GM18519 (cell line): ENCODE data around the gene C4orf51.

Experiments
- ATAC-seq: cut with Tn5 transposase; IDR thresholded peaks from one replicate; pipeline ENCODE4 v1.9.1; 2021; ENCODE audit warnings: mild to moderate bottlenecking, moderate library complexity; ENCODE audit not compliant: unreplicated experiment, low FRiP score

The C4orf51 gene

DNA sequence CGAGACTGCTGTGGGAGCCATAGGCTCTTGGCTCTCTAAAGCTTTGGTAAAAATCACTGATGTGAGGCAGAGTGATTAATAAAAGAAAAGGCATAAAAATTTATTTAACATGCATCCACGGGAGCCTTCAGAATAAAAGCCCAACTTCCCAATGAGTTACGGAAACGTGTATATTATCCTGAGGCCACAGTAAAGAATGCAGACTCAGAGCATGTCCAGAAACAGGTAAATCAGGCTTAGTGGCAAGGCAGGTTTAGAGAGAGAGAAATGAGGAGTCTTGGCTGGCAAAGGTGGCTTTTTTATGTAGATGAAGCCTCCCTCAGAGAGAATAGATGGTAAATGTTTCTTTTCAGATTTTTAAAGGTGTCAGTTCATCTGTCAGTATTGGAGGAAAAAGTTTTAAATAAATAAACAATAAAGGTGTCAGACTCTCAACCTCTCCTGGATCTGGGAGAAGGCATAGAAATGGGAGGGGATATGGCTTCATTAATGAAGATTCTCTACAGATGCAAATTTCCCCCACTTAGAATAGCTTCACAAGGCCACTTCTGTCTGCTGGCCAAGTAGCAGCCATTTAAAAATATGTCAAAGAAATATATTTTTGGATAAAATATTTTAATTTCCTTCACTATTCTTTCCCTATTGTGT lies 24.0 kb downstream of the C4orf51 start:
- ATAC-seq: no peak

DNA sequence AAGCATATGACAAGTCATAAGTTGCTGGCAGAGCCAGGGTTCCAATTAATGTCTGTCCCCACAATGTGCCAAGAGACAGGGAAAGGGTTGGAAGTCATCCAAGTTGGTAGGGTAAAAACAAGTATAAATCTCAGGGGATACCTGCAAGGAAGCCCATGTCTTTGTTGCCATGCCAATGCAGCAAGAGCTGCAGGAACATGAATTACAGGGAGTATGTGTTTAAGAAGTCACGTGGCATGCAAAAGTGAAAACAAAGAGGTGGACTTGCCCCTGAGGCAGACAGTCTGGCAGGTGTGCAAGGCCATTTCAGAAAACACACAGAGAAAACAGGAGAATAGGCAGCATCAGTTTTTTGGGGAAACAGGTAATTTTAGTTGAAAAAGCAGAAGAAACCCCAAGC lies 29.4 kb downstream of the C4orf51 start:
- no peak for ATAC-seq

GRCh38 chr4:145709843-145710242 lies 29.9 kb downstream of the C4orf51 start:
- ATAC-seq: peak; percentile 91

DNA sequence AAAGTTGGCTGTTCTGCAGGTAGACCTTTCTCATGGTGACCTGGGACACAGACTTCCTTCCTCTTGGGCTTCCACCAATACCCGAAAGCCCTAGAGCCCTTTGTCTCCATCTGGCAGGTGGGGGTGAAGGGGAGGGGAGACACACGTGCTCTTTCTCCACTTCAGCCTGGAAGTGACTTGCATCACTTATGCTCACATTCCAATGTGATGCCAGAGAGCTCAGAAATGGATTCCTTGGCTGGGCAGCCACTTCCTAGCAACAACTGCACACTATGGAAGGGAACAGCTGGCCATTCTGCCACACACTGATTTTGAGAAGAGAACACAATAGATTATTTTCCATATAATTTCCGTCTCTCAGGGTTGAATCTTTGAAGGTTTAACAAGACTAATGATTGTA lies 36.3 kb downstream of the C4orf51 start:
- no peak for ATAC-seq

DNA sequence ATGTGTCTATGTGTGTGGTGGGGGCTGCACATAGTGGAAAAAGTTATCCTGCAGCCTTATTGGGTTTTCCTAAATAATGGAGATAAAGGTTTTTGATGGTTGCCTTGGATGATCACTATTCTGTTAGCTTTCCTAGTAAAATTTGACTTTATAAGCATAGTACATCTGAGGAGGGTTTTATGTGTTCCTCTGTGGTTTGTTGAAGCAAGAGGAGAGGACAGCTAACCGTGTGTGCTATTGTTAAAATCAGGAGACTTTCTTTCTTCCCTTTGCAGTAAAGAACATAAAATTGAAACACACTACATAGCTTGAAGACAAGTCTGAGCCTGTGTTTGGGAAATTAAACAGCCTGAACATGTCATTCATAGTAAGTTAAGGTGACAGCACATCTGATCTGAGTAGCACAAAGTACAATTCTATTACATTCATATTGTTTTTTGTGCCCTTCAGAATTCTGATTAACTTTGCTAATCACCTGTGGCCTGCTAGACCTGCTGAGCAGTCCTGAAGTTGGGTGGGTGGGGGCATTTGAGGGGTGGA lies 36.8 kb downstream of the C4orf51 start:
- no peak for ATAC-seq

DNA sequence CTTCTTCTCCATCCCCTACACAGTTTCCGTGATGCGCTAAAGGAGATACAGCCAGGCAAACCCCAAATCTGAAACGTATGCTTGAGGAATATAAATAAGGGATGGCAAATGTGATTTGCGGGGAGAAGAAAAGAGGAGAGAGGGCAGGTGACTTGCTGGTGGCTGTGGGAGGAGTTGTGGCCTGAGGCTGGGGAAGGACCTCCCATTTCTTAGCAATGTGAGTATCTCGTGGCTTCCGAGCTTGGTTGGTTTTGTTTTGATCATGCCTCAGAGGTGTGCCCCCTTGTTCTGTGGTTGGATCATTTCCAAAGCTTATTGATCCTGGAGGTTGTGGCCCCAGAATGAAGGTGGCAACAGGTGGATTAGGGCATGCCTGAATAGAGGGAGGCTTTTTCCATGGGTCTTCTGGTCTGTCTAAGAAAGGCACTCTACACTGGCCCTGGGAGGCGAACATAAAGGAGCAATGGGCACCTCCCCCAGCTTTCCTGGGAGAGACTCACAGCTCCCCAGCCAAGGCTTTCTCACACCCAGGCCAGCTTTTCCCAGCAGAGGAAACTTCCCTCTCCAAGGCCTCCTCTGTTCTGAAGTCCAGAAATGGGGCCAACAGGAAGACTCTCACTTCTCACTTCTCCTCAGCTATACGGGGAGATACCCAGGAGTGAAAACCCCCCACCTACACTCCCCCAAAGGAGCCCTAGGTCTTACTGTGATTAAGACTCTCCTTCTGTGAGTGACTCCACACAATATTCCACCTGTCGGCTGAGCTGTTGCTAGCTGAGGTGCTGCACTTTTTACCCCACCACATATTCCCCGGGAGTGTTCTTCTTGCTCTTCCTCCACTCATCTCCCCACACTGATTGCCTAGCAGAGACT lies 40.0 kb downstream of the C4orf51 start:
- peak; percentile 74 for ATAC-seq

DNA sequence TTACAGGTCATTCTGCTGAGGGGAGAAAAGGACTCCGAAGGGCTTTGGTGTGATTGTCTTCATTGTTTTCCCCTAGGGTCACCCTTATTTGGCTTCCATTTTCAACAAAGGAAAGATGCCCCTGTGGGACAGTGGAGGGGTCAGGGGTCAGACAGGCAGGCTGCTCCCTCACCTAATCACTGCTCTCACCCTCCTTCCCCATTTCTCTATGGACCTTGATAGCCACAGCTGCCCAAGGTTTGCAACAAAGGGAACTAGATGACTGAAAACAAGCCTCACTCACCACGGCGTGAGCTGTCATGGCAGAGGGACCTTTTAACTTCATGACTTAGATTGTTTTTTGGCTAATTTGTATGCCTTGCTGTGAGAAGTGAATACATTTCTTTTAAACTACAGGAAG lies 40.7 kb downstream of the C4orf51 start:
- ATAC-seq: no peak

DNA sequence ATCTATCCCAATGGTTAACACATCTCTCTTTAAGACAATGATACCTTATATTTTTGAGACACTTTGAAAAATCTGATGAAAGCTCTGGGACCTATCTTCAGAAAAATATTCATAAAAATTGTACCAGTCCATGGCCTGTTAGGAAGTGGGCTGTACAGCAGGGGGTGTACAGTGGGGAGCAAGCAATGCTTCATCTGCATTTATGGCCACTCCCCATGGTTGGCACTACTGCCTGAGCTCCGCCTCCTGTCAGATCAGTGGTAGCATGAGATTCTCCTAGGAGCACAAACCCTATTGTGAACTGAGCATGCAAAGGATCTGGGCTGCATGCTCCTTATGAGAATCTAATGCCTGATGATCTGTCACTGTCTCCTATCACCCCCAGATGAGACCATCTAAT lies 42.6 kb downstream of the C4orf51 start:
- no peak for ATAC-seq

GRCh38 chr4:145723336-145723735 lies 43.4 kb downstream of the C4orf51 start:
- no peak for ATAC-seq

- ATAC-seq: no peak
Observed at GRCh38 chr4:145730026-145730425, 50.1 kb downstream of the C4orf51 start.

DNA sequence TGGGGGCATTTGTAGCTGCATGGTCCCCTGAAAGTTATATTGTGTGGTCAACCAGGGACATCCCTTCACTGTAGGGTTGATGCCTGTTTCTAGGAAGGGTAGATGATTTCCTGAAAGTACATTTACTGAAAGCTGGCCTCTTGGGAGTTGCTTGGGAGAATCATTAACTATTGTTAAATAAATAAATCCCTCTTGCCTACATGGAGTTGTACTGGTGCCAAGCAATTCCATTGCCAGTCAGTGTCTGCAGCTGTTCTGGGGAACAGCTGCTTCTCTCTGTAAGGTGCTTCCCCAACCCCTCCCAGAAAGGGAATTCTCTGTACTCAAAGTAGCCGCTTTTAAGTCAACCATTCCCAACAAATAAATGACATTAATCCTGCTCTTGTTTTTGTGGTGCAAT lies 51.1 kb downstream of the C4orf51 start:
- ATAC-seq: no peak

DNA sequence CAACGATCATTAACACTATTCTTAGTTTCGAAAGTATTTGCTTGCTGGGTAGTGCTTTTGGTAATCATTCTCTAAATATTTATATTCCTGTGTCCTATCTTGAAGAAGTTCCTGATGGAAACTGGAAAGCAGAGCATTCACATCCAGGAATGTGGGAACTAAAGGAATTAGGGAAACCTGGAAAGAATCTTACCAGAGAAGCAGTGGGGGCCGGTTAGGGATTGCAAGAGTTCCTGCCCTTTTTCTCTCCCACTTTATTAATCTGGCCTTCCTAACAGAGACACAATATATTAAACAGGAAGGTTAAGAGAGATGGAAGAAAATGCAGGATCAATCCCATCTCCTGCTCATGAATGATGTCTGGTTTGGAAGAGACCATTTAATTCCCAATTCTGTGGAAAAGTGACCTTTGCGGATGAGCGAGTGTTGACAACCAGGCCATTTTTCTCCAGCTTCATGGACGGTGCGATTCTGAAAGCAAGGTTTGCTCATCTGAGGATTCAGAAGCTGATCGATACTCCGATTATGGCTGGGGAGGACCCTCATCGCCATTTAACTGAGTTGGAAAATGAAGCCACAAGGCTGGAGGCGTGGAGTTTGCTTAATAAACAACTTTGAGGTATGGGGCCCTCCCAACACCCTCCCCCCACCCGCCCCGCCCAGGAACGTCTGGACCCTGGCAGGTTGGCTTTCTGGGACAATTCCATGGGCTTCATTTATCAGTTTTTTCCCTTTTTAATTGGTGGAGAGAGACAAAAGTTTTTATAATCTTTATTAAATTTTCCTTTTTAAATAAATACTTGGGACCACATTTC lies 52.3 kb downstream of the C4orf51 start:
- ATAC-seq: no peak

- peak; percentile 77 for ATAC-seq
Observed at GRCh38 chr4:145732895-145733880, 53.2 kb downstream of the C4orf51 start.

DNA sequence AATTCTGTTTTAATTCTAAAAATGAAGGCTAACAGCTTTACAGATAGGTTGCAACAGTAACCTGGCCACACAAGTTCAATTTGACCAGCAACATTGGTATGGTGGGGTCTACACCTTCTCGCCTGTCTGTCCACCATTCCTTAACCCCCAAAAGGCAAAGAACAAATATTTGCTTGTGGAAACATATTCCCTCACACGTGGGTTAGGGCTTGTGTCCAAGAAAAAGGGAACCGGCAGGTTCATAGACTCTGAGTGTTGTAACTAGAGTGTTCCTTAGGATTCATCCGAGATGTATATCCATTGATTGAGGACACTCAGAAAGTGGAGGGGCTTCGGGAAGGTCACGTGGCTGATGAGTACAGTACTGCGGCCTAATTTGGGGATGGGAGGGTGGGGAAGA lies 54.1 kb downstream of the C4orf51 start:
- ATAC-seq: no peak

DNA sequence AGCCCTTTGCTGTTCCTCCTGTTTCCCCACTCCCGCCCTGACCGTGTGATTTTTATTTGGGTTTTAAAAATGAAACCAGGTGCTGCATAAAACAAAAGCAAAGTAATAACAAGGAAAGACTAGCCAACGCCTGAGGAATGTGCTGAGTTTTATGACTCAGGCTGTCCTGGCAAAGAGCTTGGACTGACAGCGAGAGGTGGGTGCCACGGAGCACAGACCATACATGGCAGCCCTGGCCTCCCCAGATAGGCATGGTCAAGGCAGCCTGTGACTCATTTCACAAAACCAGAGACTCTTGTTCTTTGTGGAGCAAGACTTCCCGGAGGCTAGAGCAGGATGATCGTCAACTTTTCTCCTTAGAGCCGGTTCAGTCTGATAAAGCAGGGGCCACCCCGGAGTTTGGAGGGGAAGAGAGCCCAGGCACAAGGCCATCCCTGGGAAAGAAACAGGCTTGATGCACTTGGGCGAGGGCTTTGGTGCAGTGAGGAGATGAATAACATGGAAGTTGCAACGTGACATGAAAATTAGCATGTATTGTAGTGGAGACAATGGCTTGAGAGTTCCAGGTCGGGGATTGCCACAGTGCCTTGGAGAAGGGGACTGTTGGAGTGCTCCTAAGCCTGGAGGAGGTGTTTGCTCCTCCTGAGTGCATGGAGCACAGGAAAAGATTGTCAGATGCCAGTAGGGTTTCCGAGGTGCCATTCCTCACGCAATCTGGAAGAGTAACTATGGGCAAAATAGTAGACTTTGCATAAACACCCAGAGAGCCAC lies 54.8 kb downstream of the C4orf51 start:
- no peak for ATAC-seq

DNA sequence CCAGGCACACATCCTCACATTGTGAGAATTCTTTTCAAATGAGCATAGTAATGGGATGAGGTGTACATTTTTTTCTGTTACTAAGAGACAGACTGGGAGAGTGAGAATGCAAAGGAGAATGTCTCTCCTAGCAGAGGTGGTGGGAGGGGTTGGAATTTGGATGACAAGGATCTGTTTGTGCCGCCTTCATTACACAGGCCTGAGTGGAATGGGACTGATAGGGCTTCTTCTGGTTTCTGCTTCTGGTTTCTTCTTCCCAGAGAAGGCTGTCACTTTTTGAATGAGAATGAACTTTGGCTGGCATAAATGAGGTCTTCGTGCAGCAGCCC lies 55.4 kb downstream of the C4orf51 start:
- no peak for ATAC-seq

DNA sequence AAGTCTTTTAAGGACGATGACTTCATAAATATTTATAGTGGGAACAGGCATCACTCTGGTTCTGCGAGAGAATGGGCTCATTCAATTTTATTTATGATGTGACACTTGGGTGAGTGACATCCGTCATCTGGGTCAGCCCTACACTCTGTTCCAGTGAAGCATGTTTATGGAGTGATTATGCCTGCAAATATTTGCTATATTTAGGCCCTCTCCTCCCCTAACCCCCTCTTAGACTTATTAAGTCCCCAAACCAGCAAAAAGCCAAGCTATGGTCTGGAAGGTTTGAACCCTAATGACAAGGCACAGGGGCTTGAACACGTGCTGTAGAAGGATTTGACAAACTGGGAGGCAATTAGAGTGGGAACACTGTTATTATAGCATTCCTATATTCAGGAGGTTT lies 55.9 kb downstream of the C4orf51 start:
- ATAC-seq: no peak

GRCh38 chr4:145736241-145736831 lies 56.4 kb downstream of the C4orf51 start:
- ATAC-seq: no peak

DNA sequence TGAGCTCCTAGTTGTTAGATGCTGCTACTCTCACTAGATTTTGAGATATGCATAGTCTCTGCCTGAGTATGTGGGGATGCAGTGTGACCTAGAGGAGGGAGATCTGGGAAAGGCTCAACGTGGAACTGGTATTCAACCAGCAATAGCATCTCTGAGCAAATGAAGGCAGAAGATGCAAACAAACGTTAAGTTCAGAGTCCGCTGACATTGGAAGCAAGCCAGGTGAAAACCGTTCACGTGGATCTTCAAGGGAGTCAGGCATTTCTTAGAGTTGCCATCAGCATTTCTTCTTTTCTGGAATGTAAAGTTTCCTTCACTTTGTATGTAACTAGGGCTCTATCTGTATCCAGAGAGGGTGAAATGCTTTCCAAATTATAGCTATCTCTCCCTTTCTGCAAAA lies 59.9 kb downstream of the C4orf51 start:
- no peak for ATAC-seq
